ENCODE data around the gene MAP1B.

Gene MAP1B

DNA sequence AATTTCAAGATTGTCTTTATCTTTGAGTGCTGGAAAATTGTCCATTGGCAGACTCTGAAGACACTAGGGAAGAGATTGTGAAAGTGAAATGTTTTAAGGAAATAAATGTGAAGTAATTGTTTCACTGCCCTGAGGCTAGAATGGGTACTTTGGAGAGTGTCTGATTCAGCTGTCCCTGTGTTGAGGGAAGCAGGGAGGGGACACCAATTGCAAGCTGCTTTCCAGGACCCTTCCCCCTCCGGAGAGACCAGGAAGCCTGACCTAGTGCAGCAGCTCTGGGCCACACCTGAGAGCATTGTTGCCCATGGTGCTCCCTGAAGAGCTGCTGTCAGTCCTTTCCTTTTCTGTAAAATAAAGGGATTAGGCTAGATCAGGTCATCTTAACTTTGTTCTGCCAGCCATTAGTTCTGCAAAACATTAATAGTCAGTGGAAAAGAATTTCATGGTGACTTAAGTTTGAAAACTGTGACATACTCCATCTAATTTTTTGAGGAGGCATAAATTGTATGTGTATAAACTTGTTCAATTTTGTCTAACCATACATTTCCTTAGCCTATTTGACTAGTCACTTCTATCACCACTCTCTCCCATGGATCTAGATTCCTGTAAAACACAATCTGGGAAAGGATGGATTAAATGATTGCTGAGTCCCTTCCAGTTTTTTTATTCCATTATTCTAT, 18.8 kb downstream of the MAP1B start:
- H3K4me3 ChIP-seq (ENCODE audit: low read length) = no peak overlapping the region
- no peak for DNase-seq (ENCODE audit: low read depth, low spot score)

DNA sequence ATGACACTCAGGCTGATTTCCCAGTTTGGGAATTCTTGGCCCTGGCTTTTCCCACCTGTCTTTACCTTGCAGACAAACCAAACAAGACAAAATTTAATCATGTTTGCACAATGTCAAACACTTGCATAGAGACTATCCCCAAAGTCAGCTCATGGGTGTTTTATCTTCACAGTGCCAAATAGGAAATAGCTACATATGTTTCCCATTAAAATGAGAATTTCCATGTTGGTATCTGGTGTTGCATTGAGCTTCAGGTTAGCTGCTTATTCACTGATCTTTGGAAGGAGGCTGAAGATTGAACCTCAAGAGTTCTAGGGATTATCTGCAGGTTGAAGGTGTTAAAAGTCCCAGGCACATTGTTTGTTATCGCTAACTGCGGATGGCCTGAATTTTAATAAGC, 19.5 kb downstream of the MAP1B start:
- DNase-seq (ENCODE audit: low read depth, low spot score) = no peak
- no peak overlapping the region for H3K4me3 ChIP-seq (ENCODE audit: low read length)

DNA sequence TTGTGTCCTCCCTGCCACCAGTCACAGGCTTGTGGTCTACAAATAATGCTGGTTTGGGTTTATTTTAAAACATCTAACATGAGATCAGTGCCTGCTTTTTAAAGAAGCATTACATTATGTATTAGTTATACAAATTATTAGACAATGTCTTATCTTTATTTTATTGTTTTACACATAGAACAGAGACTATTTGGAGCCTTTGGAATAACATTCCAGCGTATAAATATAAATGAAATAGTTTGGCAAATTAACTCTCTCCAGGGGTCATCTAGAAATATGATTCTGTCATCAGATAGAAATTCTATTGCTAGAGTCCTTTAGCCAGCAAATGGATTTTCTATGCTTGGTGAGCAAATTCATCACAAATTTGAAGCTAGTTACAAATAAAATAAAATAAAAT, 22.4 kb downstream of the MAP1B start:
- no peak for DNase-seq (ENCODE audit: low read depth, low spot score)
- no peak overlapping the region for H3K4me3 ChIP-seq (ENCODE audit: low read length)

DNA sequence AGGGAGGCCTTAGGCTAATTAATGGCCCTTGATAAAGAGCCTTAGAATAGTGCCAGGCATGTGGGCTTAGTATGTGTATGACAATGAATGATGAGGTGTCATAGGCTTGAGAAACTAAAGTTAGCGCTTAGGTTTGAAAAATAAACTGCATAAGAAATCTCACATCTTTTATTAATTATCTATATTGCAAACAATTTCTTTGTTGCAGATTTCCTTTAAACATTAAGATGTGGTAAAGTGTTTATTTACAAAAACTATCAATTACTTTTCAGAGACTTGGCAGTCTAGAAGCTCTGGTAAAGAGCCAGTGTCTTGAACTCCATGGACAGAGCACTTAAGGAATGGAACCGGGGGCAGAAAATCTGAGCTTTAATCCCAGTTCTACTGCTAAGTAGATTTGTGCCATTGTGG, 23.1 kb downstream of the MAP1B start:
- DNase-seq (ENCODE audit: low read depth, low spot score) = no peak
- no peak overlapping the region for H3K4me3 ChIP-seq (ENCODE audit: low read length)

- DNase-seq (ENCODE audit: low read depth, low spot score) = no peak
- no peak overlapping the region for H3K4me3 ChIP-seq (ENCODE audit: low read length)
Observed at GRCh38 chr5:72133212-72133990, 26.1 kb downstream of the MAP1B start.

DNA sequence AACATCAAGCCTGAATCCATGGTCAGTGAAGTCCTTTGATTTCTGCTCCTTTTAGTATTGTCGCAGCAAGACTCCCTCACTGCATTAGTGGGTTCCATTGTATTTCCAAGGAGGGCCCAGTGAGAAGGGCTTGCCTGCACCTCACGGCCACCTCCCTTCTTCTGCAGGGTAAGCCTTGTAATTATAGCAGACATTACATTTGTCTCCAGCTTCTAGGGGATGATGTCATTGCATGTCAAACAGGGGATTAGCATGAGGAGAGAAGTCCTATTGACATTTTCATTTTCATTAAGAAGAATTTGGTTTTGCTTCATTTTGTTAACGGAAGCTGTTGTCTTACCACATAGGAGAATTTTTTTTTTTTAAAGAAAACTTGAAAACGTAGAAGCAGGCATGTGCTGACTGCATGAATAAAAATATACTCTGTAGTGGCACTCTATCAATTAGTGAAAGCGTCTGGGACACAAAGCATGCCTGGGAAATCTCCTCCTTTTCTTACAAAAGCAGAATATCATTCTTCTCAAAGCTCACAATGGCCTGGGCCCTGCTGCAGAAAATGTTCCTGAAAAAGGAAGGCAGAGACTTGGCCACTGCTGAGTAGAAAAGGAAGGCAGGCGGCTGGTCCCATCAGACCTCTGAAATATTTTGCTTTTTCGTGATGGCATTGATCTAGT, 27.1 kb downstream of the MAP1B start:
- no peak for DNase-seq (ENCODE audit: low read depth, low spot score)
- H3K4me3 ChIP-seq (ENCODE audit: low read length) = no peak overlapping the region

DNA sequence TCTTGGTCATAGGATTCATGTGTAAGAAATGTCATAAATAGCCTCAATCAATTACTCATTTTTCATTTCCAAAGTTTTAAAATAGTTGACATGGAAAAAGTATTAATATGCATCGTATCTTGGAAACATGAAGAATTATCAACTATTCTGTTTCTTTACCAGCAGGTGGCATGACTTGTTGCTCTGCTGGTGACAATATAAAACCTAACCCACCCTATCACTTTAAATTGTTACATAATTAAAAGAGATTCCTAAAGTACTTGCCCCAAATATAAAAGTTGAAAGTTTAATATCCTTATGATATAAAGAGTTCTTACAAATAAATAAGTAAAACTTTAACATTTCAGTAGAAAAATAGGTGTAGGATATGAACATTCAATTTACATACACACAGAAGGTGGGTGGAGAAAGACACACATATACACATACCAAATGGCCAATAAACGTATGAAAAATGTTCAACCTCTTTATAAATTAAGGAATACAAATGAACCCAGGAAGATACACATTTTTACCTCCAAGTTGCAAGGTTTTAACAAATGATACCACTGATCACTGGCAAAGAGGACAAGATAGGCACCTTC, 30.6 kb downstream of the MAP1B start:
- H3K4me3 ChIP-seq (ENCODE audit: low read length) = no peak overlapping the region
- DNase-seq (ENCODE audit: low read depth, low spot score) = peak; percentile 9

DNA sequence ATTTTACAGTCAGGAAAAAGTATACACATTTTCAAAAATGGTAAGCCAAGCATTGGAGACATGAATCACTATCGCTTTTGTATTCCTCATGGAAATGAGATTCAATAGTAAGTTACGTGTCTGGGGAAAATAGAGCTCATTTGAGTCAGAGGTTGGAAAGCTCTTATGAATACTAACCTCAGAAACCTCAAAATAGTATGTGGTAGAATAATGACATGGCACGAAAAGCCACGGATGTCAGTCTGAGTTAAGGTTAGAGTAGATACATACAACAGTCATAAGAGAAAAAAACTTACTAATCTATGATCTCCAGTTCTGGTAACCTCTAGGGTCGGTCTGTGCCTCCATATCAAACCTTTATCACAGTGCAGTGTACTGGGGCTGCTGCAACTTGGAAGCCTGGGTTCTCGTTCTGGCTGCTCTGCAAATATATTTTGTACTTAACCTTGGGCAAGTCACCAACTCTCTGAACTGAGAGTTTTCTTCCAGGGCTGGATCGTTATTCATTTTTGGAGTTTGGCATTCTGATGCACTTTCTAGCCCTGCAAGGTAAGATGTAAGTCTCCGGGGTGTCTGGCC, 31.8 kb downstream of the MAP1B start:
- DNase-seq (ENCODE audit: low read depth, low spot score) = peak; percentile 69
- no peak overlapping the region for H3K4me3 ChIP-seq (ENCODE audit: low read length)

DNA sequence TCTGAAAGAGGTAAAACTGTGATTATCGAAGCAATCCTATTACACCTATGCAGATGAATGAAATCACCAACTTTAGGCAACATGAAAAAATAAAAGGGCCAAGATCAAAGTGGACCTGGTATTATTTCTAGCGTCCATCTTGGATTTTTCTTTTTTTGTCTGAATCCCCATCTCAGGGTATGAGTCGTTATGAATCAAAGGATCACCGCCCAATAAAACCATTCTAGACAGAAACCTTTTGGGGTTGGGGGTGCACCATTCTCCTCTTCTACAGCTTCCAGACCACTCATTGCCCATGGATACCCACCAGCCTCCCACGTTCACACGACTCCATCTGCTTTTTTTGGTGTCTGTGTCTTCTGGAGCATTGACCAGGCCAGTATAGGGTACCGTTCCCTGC, 33.4 kb downstream of the MAP1B start:
- no peak for DNase-seq (ENCODE audit: low read depth, low spot score)
- no peak overlapping the region for H3K4me3 ChIP-seq (ENCODE audit: low read length)

DNA sequence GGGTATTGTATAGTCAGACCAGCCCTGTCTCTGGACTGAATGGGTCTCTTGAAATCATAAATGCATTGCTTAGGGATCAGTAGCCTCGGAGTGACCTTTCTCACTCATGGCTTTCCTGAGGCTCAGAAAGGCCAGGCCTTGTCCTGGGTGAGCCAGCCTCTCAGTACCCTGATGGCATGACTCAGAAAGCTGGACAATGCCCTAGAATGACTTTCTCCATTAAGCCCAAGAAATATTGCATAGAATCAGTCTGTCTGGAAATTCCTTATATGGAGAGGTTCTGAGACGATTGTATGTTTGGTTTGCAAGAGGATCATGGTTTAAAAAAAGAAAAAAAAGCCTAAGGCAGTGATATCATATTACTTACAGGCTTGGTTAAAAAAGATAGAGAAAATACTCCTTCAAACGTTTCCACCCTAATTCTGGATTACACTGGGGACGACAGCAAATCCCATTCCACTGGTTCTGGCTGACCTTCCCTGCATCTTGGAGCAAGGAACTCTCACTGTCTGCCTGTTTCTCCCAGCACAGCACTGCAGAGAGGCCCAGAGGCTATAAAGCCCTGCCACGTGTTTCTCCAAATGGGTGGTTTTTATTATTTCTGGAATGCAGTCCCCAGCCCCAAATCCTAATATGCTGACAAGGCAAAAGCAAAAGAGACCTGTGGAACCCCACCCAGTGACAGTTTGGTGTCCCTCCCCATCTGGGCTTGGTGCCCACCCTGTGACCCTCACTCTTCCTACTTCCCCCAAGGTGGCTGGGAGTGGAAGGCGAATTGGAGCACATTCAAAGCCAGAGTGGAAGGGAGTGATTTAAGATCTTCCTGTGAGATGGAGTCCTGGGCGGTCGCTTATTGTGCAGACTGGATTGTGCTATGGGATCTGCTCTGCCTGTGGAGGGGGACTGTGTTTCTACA, 34.4 kb downstream of the MAP1B start:
- no peak for DNase-seq (ENCODE audit: low read depth, low spot score)
- H3K4me3 ChIP-seq (ENCODE audit: low read length) = no peak overlapping the region

DNA sequence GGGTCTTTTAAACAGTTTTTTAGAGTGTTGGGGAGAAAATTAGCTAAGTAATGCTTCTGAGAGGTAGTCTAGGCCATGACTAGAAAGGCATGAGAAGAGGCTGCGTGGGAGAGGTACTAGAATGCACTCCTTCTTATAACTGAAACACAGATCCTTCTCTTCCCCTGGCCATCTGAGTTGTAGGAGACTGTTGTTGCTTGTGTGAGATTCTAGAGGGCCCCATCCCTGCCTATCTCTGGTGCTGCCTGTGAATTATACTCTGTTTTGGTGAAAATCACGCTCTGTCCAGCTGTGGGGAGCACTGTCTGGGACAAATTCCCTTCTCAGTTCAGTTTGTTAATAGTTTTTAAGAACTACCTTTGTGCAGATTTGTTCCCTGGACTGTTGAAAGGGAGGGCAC, 37.5 kb downstream of the MAP1B start:
- no peak for DNase-seq (ENCODE audit: low read depth, low spot score)

GRCh38 chr5:72145348-72145747, 38.1 kb downstream of the MAP1B start:
- no peak for DNase-seq (ENCODE audit: low read depth, low spot score)
- H3K4me3 ChIP-seq (ENCODE audit: low read length) = no peak overlapping the region

More for the DNA sequence above, 37.5 kb downstream of the MAP1B start:
- H3K4me3 ChIP-seq (ENCODE audit: low read length) = no peak overlapping the region

- no peak for DNase-seq (ENCODE audit: low read depth, low spot score)
- no peak overlapping the region for H3K4me3 ChIP-seq (ENCODE audit: low read length)
Observed at GRCh38 chr5:72146056-72146455, 38.8 kb downstream of the MAP1B start.

GRCh38 chr5:72147569-72147968, 40.3 kb downstream of the MAP1B start:
- H3K4me3 ChIP-seq (ENCODE audit: low read length) = no peak overlapping the region
- DNase-seq (ENCODE audit: low read depth, low spot score) = no peak

DNA sequence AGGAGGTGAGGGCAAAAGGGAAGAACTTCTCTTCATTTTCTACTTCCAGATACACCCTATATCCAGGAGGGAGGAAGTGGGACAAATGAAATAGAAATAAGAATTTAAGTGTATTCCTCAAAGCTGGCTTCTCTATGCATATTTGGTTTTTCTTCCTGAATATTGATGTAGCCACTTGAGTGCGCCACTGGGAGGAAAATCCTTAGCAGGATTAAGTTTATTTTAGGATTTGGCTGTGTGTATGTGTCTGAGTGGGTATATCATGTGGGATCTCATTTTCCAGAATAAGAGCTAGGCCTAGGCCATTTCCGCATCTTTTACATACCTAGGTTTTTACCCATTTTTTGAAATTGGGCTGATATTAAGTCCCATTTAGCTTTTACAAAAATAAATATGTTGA, 42.5 kb downstream of the MAP1B start:
- no peak for DNase-seq (ENCODE audit: low read depth, low spot score)
- H3K4me3 ChIP-seq (ENCODE audit: low read length) = no peak overlapping the region

DNA sequence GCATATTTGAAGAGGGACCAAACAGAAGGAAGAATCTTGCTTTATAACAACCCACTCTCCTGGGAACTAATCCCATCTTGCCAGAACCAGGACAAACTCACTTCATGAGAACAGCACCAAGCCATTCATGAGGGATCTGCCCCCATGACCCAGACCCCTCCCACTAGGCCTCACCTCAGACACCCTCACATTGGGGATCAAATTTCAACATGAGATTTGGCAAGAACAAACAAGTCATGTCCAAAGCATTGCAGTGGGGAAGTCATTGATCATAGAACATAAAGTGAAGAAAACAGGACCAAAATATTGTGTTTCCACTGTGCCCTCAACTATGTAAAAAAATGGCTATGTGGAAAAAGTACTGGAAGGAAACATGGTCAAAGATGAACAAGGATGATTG, 43.9 kb downstream of the MAP1B start:
- DNase-seq (ENCODE audit: low read depth, low spot score) = no peak
- H3K4me3 ChIP-seq (ENCODE audit: low read length) = no peak overlapping the region

DNA sequence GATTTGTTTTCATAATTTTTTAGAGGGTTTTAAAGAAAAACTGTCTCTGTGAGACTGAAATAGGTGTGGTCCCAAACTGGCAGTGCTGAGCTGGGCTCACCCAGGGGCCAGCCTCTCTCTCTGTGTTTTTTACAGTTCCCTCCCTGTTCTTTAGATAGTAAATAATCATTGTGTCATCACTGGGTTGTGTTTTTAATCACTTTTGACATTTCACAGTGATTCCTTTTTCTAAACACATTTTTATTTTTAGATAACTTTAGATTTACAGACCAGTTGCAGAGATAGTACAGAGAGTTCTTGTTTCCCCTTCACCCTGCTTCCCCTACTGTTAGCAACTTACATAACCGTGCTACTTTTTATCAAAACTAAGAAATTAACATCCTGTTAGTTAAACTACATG, 44.4 kb downstream of the MAP1B start:
- no peak overlapping the region for H3K4me3 ChIP-seq (ENCODE audit: low read length)
- no peak for DNase-seq (ENCODE audit: low read depth, low spot score)

- no peak for DNase-seq (ENCODE audit: low read depth, low spot score)
- H3K4me3 ChIP-seq (ENCODE audit: low read length) = no peak overlapping the region
Observed at GRCh38 chr5:72152545-72152944, 45.3 kb downstream of the MAP1B start.

DNA sequence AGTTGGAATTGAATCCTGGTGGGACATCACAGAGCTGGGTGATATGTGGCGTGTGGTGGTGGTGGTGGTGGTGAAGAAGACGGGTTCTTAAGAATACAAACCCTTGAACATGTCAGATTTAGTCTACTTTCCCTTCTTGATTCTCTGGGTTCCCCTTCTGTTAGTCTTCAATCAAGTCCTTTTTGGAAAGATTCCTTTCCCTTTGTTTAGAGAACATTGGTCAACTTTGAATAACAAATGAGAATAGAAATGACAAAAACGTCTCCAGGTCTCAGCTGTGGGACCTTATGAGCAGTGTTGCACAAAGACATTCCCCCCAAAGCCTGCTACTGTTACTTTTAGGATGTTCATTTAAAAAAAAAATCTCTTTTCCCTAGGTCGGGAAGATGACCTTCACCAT, 46.3 kb downstream of the MAP1B start:
- no peak overlapping the region for H3K4me3 ChIP-seq (ENCODE audit: low read length)
- no peak for DNase-seq (ENCODE audit: low read depth, low spot score)

Measured in Jurkat, Clone E6-1 (cell line).